Activated T-cell treated with anti-CD3 and anti-CD28 coated beads, Interleukin-2, amount 50 U/mL, for 1 hour (primary cell): Measurements from ENCODE around the gene PRAMEF18.
"Not testable (repeated sequence)": the region's sequence is repeated elsewhere in the genome, so short reads cannot be mapped to it uniquely, and the experiment has no call there.

Source experiments
- DNase-seq: peaks from one replicate; pipeline ENCODE4 v3.0.0-alpha.2; 2020

PRAMEF18 gene, protein sequence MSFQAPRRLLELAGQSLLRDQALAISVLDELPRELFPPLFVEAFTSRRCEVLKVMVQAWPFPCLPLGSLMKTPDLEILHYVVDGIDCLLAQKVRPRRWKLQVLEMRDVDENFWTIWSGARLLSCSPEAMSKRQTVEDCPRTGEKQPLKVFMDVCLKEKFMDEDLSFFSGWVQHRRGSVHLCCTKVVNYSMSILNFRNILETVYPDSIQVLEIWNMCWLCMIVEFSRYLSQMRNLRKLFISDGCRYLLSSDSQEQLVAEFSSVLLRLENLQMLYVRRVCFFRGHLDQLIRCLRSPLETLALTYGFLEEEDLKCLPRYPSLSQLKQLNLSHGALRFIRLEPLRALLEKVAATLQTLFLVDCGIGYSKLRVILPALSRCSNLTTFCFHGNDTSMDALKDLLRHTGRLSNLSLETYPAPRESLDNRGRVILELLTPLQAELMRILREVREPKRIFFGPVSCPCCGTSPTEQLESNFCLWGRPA

DNA sequence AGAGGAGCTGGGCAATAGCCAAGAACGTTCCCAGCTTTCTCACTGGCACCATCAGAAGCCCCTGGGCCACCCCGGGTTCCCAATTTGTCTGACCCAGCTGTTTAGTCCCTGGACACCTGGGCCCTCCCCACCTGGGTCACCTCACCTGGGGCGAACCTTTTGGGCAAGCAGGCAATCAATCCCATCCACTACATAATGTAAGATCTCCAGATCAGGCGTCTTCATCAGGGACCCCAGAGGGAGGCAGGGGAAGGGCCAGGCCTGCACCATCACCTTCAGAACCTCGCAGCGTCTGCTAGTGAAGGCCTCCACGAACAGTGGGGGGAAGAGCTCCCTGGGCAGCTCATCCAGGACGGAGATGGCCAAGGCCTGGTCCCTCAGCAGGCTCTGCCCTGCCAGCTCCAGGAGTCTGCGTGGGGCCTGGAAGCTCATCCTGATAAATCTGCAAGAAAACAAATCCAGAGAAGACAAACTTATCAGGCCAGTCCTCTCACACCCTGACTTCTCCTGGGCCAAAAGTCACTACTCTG, at the start of gene PRAMEF18:
PRAMEF18 (minus strand) TSS at position 480 of the 530 bp plus-strand sequence; CDS start at position 432, 48 bp downstream.
- not testable (repeated sequence) for DNase-seq

DNA sequence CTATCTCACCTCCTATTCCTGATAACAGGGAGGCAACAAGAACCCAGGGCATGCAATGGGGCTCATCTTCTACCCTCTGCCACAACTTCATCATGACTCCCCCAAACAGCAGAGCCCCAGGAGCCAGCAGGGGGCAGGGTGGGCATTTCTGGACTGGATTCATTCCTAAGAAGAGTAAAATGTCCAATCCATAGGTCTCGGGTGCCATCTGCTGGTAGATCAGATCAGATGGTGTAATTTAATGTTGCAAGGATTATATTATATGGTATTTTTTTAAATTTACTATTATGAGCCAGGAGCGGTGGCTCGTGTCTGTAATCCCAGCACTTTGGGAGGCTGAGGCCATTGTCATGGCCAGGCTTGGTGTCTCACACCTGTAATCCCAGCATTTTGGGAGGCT, 39.2 kb upstream of the PRAMEF18 start:
- DNase-seq, result not testable (repeated sequence)

DNA sequence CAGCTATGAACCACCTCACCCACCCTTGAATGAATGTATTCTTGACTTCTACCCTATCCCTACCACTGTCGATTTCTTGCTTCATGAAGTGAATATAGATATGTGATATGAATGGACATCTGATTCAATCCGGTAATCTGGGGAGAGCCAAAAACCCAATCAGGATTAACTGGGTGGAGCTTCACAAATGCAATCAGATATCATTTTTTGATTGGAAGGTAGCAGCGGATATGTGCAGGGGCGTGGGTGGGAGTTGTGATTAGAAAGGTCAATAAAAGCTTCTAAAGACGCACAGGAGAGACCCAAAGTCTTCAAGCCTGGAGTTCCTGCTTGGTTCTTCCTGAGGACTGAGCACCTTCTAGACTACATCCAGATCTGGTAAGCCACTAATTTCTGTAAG, 27.9 kb upstream of the PRAMEF18 start, which contains the start of gene PRAMEF5:
PRAMEF5 (plus strand) TSS at position 301 of the 400 bp plus-strand sequence. CDS start 5,071 bp downstream, outside the sequence.
- not testable (repeated sequence) for DNase-seq

DNA sequence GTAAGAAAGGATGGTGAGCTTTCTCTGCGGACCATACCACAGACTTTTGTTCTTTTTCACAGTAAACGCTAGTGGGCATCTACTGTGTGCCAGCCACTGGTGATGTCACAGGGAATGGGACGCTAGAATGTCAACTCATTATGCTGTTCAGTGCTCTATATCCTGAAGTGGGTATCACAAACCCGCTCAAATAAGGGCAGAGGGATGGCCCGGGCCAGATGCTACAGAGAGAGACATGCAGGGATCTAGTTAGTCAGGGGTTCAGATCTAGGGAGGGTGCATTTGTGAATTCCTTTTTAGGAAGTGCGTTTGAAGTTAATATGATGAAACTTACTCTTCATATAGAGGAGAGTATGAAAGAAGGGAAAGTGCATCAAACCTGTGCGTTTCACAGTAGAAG, 21.2 kb upstream of the PRAMEF18 start:
- DNase-seq, result not testable (repeated sequence)

DNA sequence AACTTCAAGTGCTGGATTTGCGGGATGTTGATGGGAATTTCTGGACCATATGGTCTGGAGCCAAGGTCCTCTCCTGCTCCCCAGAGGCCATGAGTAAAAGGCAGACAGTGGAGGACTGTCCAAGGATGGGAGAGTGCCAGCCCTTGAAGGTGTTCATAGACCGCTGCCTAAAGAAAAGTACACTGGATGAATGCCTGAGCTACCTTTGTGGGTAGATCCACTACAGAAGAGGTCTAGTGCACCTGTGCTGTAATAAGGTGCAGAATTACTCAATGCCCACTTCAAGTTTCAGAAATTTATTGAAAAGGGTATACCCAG, 20.6 kb upstream of the PRAMEF18 start:
- not testable (repeated sequence) for DNase-seq

DNA sequence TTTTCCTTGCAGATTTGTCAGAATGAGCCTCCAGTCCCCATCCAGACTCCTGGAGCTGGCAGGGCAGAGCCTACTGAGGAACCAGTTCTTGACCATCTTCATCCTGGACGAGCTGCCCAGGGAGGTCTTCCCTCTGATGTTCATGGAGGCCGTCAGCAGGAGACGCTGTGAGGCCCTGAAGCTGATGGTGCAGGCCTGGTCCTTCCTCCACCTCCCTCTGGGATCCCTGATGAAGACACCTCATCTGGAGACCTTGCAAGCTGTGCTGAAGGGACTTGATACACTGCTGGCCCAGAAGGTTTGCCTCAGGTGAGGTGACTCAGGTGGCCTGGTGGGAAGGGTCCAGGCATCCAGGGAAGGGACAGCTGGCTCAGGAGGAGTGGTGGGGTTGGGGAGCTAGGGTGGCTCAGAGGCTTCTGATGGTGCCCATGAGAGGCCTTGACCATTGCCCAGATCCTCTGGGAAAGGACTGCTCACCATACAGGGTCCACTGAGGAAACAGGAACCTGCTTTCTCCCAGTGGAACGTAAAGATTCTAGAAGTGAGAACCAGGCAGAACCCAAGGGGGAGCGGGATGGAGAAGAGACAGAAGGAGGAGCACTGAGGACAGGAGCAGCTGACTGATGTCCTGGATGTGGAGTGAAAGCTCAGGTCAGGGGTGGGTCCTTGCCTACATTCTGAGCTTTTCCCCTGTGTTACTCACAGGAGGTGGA, 20.0 kb upstream of the PRAMEF18 start:
- DNase-seq, result not testable (repeated sequence)

DNA sequence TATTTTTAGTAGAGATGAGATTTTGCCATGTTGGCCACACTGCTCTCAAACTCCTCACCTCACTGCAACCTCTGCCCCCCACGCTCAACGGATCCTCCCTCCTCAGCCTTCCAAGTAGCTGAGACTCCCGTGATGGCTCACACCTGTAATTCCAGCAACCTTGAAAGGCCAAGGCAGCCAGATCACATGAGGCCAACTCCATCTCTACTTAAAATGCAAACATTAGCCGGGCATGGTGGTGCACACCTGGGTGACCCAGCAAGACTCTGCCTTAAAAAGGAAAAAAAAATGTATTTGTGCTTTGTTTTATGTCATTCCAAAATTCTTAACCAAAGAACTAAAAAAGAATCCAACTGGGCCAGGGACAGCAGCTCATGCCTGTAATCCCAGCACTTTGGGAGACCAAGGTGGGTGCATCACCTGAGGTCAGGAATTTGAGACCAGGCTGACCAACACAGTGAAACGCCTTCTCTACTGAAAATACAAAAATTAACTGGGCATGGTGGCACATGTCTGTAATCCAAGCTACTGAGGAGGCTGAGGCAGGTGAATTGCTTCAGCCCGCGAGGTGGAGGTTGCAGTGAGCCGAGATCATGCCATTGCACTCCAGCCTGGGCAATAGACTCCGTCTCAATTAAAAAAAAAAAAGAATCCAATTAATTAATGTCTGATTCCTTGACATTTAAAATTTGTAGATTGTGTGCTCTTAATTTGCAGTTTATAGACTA, 17.7 kb upstream of the PRAMEF18 start:
- DNase-seq, result not testable (repeated sequence)

DNA sequence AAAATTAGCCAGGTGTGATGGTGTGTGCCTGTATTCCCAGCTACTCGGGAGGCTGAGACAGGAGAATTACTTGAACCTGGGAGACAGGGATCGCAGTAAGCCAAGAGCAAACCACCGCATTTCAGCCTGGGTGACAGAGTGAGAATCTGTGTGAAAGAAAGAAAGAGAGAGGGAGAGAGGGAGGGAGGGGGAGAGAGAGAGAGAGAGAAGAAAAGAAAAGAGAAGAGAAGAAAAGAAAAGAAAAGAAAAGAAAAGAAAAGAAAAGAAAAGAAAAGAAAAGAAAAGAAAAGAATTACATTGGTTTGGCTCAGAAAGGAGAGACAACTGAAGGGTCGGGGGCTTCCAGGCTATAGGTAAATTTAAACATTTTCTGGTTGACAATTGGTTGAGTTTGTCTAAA, 13.7 kb upstream of the PRAMEF18 start:
- not testable (repeated sequence) for DNase-seq

DNA sequence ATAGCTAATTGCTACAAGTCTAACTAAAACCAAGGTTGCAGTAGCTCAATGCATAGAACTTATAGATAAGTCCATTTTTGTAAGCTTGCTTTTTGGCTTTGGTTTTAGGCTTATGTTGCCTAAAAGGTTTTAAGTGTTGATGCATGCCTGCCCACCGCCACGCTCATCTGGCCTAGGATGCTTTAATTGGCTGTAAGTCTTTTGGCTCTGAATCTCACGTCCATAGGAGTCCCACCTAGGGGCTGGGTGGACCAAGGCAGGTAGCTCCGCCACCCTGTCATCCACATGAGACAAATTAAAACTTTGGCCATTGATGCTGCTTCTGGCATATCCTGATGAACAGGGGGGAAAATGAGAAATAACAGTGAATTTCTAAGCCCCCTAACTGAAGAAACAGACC, 11.6 kb upstream of the PRAMEF18 start:
- not testable (repeated sequence) for DNase-seq

DNA sequence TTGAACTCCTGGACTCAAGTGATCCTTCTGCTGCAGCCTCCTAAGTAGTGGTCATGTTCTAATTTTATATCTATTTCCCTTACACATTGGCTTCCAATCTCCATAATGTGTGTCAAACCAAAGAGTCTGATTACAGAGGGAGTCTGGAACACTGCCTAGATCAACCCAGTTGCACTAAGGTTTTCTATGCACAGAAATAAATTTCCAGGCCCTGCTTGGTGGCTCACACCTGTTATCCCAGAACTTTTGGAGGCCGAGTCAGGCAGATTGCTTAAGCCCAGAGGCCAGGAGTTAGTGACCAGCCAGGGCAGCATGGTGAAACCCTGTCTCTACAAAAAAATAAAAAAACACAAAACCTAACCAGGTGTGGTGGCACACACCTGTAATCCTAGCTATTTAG, 8.1 kb upstream of the PRAMEF18 start:
- DNase-seq, result not testable (repeated sequence)

DNA sequence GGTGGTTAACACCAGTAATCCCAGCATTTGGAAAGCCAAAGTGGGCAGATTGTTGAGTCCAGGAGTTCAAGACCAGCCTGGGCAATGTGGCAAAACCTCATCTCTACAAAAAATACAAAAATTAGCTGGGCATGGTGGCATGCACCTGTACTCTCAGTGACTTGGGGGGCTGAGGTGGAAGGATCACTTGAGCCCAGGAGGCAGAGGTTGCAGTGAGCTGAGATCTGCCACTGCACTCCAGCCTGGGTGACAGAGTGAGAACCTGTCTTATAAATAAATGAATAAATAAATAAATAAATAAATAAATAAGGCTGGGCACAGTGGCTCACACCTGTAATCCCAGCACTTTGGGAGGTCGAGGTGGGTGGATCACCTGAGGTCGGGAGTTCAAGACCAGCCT, 6.1 kb upstream of the PRAMEF18 start:
- DNase-seq, result not testable (repeated sequence)

DNA sequence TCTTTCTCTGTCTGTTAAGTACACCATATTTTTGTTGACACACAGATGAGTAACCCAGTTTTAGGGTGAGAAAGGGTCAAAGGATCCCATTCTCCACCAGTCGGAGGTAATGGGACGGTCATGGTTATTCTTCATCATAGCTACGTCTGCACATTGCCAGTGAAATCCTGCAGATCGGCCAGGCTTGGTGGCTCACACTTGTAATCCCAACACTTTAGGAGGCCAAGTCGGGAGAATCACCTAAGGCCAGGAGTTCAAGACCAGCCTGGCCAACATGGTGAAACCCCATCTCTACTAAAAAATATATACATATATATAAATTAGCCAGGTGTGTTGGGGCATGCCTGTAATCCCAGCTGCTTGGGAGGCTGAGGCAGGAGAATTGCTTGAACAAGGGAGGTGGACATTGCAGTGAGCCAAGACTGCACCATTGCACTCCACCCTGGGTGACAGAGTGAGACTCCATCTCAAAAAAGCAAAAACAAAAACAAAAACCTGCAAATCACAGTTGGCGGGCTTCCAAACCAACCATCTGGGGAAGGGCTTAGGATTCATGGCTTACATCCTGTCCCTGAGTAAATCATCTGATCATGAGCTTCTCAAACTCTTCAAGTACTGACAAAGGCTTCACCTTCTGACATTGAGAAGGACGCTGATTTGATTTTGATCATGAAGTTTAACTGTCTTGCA, 5.3 kb upstream of the PRAMEF18 start:
- not testable (repeated sequence) for DNase-seq

DNA sequence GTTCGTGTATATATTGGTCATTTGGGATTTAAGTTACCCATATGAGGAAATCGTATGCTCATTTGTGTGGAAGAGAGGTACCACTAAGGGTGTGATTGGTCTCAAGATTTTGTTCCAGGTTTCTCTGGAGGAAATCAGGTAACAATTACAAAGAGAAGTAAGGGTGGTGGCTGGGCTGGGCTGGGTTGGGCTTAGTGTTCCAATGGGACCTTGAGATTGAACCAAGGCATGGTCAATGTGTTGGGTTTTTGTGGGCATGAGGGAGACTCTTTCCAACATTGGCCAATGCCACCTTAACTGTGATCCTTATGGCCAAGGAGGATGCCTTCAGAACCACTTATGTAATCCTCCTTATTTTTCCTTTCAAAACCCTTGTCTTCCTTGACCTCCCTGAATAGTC, 4.6 kb upstream of the PRAMEF18 start:
- not testable (repeated sequence) for DNase-seq

DNA sequence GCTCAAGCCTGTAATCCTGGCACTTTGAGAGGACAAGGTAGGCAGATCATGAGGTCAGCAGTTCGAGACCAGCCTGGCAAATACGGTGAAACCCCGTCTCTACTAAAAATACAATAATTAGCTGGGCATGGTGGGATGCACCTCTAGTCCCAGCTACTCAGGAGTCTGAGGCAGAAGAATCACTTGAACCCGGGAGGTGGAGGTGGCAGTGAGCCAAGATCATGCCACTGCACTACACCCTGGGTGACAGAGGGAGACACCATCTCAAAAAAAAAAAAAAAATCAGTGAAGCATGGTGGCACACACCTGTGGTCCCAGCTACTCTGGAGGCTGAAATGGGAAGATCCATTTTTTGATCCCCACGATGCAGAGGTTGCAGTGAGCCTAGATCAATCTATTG, 4.1 kb upstream of the PRAMEF18 start:
- not testable (repeated sequence) for DNase-seq

DNA sequence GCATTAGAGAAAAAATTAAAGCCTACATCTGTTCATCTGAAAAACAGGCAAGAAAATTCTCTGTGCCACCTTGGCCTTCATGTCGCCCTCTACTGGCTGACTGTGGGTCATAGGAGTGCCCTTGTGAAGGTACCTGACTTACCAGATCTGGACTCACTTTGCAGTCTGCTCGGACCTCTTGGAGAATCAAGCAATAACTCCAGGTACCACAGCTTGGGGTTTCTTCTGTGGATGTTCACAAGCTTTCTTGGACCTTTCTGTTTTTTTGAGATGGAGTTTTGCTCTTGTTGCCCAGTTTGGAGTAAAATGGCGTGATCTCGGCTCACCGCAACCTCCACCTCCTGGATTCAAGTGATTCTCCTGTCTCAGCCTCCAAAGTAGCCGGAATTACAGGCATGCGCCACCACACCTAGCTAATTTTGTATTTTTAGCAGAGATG, 2.4 kb upstream of the PRAMEF18 start:
- no peak for DNase-seq

DNA sequence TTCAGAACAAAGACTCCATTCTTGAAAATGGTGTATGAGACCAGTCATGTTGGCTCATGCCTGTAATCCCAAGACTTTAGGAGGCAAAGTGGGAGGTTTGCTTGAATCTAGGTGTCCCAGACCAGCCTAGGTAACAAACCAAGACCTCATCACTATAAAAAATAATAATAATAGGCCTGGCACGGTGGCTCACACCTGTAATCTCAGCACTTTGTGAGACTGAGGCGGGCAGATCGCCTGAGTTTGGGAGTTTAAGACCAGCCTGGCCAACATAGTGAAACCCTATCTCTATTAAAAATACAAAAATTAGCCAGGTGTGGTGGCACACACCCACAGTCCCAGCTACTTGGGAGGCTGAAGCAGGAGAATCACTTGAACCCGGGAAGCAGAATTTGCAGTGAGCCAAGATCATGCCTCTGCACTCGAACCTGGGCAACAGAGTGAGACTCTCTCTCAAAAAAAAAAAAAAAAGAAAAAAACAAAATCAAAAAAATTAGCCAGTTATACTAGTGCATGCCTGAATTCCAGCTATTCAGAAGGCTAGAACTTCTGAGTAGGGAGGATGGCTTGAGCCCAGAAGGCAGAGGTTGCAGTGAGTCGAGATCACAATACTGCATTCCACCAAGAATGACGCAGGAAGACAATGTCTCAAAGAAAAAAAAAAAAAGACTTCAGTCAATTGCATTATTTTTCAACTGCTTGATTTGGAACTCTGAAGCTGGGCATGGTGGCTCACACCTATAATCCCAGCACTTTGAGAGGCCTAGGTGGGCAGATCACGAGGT, 1.5 kb upstream of the PRAMEF18 start:
- DNase-seq, result not testable (repeated sequence)

DNA sequence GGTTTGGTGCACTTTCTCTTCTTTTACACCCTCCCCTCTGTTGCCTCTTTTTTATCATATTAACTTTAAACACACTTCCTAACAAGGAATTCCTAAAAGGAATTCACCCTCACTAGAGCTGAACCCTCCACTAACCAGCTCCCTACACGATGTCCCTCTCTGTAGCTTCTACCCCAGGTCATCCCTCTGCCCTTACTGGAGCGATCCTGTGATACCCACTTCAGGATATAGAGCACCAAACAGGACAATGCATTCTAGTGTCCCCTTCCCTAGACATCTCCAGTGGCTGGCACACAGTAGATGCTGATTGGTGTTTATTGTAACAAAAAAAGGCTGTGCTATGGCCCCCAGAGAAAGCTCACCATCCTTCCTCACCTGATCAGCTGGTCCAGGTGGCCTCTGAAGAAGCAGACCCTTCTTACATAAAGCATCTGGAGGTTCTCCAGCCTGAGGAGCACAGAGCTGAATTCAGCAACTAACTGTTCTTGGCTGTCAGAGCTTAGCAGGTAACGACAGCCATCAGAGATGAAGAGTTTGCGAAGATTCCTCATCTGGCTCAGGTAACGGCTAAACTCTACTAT, 1.4 kb downstream of the PRAMEF18 start:
- no peak for DNase-seq

DNA sequence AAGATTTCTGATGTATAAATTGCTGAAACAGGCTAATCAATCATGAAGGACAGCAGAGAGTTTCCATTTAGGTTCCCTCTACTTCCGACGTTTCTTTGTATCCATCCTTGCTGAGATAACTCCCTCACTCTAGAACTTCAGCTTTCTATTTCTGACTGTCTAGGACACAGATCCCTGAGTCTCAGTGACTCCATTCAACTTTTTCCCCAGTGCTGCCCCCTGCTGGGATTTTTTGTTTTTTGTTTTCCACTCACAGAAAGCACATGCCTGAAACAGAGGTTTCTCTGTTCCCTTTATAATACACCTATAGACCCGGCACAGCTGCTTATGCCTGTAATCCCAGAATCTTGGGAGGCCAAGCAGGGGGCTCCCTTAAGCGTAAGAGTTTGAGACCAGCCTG, 3.2 kb downstream of the PRAMEF18 start:
- not testable (repeated sequence) for DNase-seq

DNA sequence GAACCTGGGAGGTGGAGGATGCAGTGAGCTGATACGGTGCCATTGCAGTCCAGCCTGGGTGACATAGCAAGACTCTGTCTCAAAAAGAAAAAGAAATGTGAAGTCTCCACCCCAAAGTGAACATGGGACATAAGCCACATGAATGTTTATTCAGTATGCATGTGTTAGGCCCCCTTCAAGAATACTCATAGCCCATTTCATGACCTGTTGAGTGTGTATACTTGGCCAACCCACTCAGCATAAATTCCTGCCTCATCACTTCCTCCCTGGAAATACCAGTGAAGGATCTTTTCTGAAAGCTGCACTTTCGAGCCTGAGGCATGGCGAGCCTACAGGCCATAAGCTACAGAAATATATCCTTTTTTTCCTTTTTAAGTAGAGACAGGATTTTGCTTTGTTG, 6.8 kb downstream of the PRAMEF18 start:
- DNase-seq, result not testable (repeated sequence)

DNA sequence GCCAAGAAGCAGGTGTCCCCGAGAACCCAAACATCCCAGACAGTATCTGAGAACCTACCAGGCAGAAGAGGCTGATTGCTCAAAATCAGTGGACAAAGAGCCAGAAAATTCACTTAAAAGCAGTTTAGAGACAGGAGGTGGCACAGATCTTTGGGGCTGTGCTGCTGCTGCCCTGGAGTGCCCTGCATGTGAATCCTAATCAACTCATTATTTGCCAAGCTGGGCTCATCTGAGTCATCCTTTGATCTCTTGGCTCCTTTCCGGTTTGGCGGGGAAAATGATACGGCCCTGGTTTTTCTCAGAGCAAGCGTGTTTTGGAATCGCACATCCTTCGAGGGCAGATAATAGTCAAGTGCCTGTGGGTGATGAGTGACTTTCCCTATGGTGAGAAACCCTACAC, 9.3 kb downstream of the PRAMEF18 start:
- not testable (repeated sequence) for DNase-seq

DNA sequence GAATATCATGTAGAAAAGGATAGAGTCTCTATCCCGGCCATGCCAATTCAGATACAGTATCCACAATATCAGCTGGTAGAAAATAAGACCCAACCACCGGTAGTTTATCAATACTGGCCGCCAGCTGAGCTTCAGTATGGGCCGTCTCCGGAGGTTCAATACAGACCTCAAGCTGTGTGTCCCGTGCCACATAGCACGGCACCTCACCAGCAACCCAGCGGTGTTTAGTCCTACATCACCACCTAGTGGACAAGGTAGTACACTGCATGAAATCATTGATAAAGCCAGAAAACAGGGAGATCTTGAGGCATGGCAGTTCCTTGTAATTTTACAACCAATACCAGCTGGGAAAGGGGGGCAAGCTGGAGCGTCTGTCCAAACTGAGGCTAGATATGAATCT, 17.2 kb downstream of the PRAMEF18 start:
- not testable (repeated sequence) for DNase-seq
